H1 (cell line): ENCODE measurements around the gene CABP4. TPM values are rescaled to one million over a fixed set of nuclear protein-coding genes. Genes with fewer than 3 reads are reported as not detected.
A peak's percentile ranks its signal among the peaks of the same experiment; 100 is the strongest.

Source experiments
- ATF2 ChIP-seq: IDR thresholded peaks from 2 replicates; pipeline ENCODE4 v1.6.1; 2012; ENCODE audit warnings: low read length, inconsistent platforms
- CHD1 ChIP-seq: IDR thresholded peaks from 2 replicates; pipeline ENCODE4 v1.6.1; 2012; ENCODE audit warnings: low read depth, low read length, improper control_type of control experiment
- CHD2 ChIP-seq: IDR thresholded peaks from 2 replicates; pipeline ENCODE4 v1.6.1; 2012; ENCODE audit warnings: low read length, improper control_type of control experiment
- CREB1 ChIP-seq: IDR thresholded peaks from 2 replicates; pipeline ENCODE4 v1.6.1; 2012; ENCODE audit warnings: inconsistent platforms
- NRF1 ChIP-seq: IDR thresholded peaks from 2 replicates; pipeline ENCODE4 v1.6.1; 2011; ENCODE audit warnings: mild to moderate bottlenecking, low read depth, low read length, improper control_type of control experiment
- POLR2A ChIP-seq, 2 experiments: IDR thresholded peaks; 1 replicate in 1 of 2; 2 replicates in 1 of 2; pipeline ENCODE4 v1.6.1; 2011; ENCODE audit warnings: low read depth in 2 of 2, low read length in 2 of 2, mild to moderate bottlenecking in 2 of 2; ENCODE audit errors: control extremely low read depth in 1 of 2
- RAD21 ChIP-seq, 2 experiments: IDR thresholded peaks in 1 of 2; conservative IDR thresholded peaks in 1 of 2; 2 replicates each; pipeline ENCODE4 v1.6.1; 2011; ENCODE audit warnings: low read depth in 2 of 2, low read length in 2 of 2, improper control_type of control experiment in 1 of 2, inconsistent platforms in 1 of 2, mild to moderate bottlenecking in 1 of 2, moderate library complexity in 1 of 2
- RBBP5 ChIP-seq: IDR thresholded peaks from 2 replicates; pipeline ENCODE4 v1.7.1; 2012; ENCODE audit warnings: low read depth, mild to moderate bottlenecking, inconsistent platforms, low read length, moderate library complexity, borderline replicate concordance
- SAP30 ChIP-seq: fragments of 300-600 bp; sonication (generic); IDR thresholded peaks from 2 replicates; pipeline ENCODE4 v1.7.1; 2012; ENCODE audit warnings: low read length, moderate library complexity, mild to moderate bottlenecking, inconsistent platforms; ENCODE audit not compliant: insufficient read depth, insufficient replicate concordance
- SRF ChIP-seq: IDR thresholded peaks from 2 replicates; pipeline ENCODE4 v1.6.1; 2011; ENCODE audit warnings: mild to moderate bottlenecking, low read depth, low read length, moderate library complexity
- ZNF274 ChIP-seq: IDR thresholded peaks from 2 replicates; pipeline ENCODE4 v1.7.0; 2012; ENCODE audit warnings: low read length, borderline replicate concordance; ENCODE audit errors: extremely low read depth
- polyA plus RNA-seq, 7 experiments: library from polyadenylated mRNA; depleted of rRNA in 3 of 7; stranded (reverse) in 5 of 7; unstranded in 2 of 7; fragments of >200 nt in 5 of 7; fragments of 200-250 nt in 2 of 7; gene quantifications; 1 replicate in 5 of 7; 2 replicates in 1 of 7; 4 replicates in 1 of 7; pipeline versions ENCODE4 v1.2.1 to v1.2.3, GENCODE V29; 2011 to 2013; ENCODE audit warnings: missing spikeins in 2 of 7, mixed read lengths in 2 of 7
- total RNA-seq: library from RNA; stranded (reverse); fragmentation: NEBNext Ultra II Directional; extraction: Animal tissue kit (Norgen Biotek cat#: 25700); gene quantifications from 2 replicates; pipeline ENCODE4 v1.2.1, GENCODE V29; 2021

Gene CABP4
- total and polyA plus RNA-seq, 2 of the 8 experiments (the other 6 are each of a cell fraction or from before 2014, with no cell fraction given): not detected

- peak; percentile 75 for TF ChIP-seq SAP30
- TF ChIP-seq NRF1: peak; percentile 86
- TF ChIP-seq POLR2A (IDR thresholded peaks at IDR 0.05; ENCODE audit: control extremely low read depth in 1 of 2, low read depth in 2 of 2, low read length in 2 of 2): peak in 1 of 2 experiments; percentile 84; a peak in 2 of 3 replicates
- TF ChIP-seq RBBP5: peak; percentile 75; the same call in 1 of the 2 replicates
- no peak for TF ChIP-seq RAD21 (IDR thresholded peaks at IDR 0.05 in 1 of 2, conservative IDR thresholded peaks at IDR 0.05 in 1 of 2; ENCODE audit: low read depth in 2 of 2, low read length in 2 of 2)
- peak; percentile 98 for TF ChIP-seq CREB1
- no peak for TF ChIP-seq CHD1
- TF ChIP-seq ZNF274: no peak
- no peak; the same call in 1 of the 2 replicates for TF ChIP-seq ATF2
- TF ChIP-seq CHD2: no peak
- TF ChIP-seq SRF: peak; percentile 58
These were observed 53.5 kb downstream of the CABP4 start (continued) for GRCh38 chr11:67508486-67509121.
